Liver (tissue), 3 donors: ENCODE measurements around the gene KANK4.

ENCODE experiments used
- GABPA ChIP-seq, 2 donors: IDR thresholded peaks in 1 of 2; conservative IDR thresholded peaks in 1 of 2; 2 replicates each; pipeline ENCODE4 v1.6.1; 2016; ENCODE audit warnings: antibody characterized with exemption in 2 of 2, mild to moderate bottlenecking in 1 of 2, moderate library complexity in 1 of 2
- HNF4G ChIP-seq: IDR thresholded peaks from 2 replicates; pipeline ENCODE4 v1.6.1; 2016; ENCODE audit warnings: antibody characterized with exemption
- JUND ChIP-seq, 2 donors: IDR thresholded peaks; 2 replicates each; pipeline ENCODE4 v1.6.1; 2016; ENCODE audit warnings: antibody characterized with exemption in 2 of 2
- RAD21 ChIP-seq, 2 donors: IDR thresholded peaks; 2 replicates each; pipeline ENCODE4 v1.6.1; 2016; ENCODE audit warnings: antibody characterized with exemption in 2 of 2, mild to moderate bottlenecking in 2 of 2
- RXRA ChIP-seq, 2 donors: IDR thresholded peaks; 2 replicates each; pipeline ENCODE4 v1.6.1; 2017 to 2018; ENCODE audit warnings: antibody characterized with exemption in 2 of 2, mild to moderate bottlenecking in 1 of 2
- SP1 ChIP-seq: IDR thresholded peaks from 2 replicates; pipeline ENCODE4 v1.6.1; 2018; ENCODE audit warnings: antibody characterized with exemption, mild to moderate bottlenecking
- TAF1 ChIP-seq: conservative IDR thresholded peaks from 2 replicates; pipeline ENCODE4 v1.6.1; 2016; ENCODE audit warnings: antibody characterized with exemption, mild to moderate bottlenecking
- YY1 ChIP-seq: IDR thresholded peaks from 2 replicates; pipeline ENCODE4 v1.6.1; 2016; ENCODE audit warnings: antibody characterized with exemption, mild to moderate bottlenecking
- TF ChIP-seq, protein P1 (sequence below): IDR thresholded peaks from 2 replicates; pipeline ENCODE4 v1.6.1; 2016; ENCODE audit warnings: antibody characterized with exemption
- TF ChIP-seq, protein P2 (sequence below): fragments of 150-350 bp; IDR thresholded peaks from 2 replicates; pipeline ENCODE4 v1.5.1; 2017; ENCODE audit warnings: improper control_type of control experiment, low read depth, low read length; ENCODE audit not compliant: missing input control
- TF ChIP-seq, protein P3 (sequence below): IDR thresholded peaks from 2 replicates; pipeline ENCODE4 v1.6.1; 2016; ENCODE audit warnings: antibody characterized with exemption, mild to moderate bottlenecking
- TF ChIP-seq, protein P4 (sequence below): IDR thresholded peaks from 2 replicates; pipeline ENCODE4 v1.6.1; 2016; ENCODE audit warnings: antibody characterized with exemption
- donor health status: healthy.
- donor health status: healthy.

DNA sequence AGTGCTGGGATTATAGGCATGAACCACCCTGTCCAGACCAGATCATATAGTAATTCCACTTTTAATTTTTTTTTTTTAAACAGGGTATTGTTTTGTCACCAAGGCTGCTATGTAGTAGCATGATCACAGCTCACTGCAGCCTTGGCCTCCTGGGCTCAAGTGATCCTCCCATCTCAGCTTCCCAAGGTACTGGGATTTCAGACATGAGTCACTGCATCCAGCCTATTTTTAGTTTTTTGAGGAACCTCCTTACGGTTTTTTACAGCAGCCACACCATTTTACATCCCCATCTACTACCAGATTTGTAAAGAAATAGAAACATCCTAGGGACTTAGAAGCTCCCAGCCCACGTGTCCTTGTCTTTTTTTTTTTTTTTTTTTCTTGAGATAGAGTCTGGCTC is 100.6 kb downstream of the KANK4 start:
- TF ChIP-seq RXRA (IDR thresholded peaks at IDR 0.05) (no peak), GABPA (IDR thresholded peaks at IDR 0.05 in 1 of 2, conservative IDR thresholded peaks at IDR 0.05 in 1 of 2) (no peak), YY1 (no peak), TAF1 (no peak), JUND (IDR thresholded peaks at IDR 0.05) (no peak), SP1 (no peak), RAD21 (IDR thresholded peaks at IDR 0.05) (no peak), HNF4G (no peak)
- TF ChIP-seq, protein P1, sequence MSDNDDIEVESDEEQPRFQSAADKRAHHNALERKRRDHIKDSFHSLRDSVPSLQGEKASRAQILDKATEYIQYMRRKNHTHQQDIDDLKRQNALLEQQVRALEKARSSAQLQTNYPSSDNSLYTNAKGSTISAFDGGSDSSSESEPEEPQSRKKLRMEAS = no peak
- TF ChIP-seq, protein P2, sequence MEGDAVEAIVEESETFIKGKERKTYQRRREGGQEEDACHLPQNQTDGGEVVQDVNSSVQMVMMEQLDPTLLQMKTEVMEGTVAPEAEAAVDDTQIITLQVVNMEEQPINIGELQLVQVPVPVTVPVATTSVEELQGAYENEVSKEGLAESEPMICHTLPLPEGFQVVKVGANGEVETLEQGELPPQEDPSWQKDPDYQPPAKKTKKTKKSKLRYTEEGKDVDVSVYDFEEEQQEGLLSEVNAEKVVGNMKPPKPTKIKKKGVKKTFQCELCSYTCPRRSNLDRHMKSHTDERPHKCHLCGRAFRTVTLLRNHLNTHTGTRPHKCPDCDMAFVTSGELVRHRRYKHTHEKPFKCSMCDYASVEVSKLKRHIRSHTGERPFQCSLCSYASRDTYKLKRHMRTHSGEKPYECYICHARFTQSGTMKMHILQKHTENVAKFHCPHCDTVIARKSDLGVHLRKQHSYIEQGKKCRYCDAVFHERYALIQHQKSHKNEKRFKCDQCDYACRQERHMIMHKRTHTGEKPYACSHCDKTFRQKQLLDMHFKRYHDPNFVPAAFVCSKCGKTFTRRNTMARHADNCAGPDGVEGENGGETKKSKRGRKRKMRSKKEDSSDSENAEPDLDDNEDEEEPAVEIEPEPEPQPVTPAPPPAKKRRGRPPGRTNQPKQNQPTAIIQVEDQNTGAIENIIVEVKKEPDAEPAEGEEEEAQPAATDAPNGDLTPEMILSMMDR = no peak
- TF ChIP-seq, protein P3, sequence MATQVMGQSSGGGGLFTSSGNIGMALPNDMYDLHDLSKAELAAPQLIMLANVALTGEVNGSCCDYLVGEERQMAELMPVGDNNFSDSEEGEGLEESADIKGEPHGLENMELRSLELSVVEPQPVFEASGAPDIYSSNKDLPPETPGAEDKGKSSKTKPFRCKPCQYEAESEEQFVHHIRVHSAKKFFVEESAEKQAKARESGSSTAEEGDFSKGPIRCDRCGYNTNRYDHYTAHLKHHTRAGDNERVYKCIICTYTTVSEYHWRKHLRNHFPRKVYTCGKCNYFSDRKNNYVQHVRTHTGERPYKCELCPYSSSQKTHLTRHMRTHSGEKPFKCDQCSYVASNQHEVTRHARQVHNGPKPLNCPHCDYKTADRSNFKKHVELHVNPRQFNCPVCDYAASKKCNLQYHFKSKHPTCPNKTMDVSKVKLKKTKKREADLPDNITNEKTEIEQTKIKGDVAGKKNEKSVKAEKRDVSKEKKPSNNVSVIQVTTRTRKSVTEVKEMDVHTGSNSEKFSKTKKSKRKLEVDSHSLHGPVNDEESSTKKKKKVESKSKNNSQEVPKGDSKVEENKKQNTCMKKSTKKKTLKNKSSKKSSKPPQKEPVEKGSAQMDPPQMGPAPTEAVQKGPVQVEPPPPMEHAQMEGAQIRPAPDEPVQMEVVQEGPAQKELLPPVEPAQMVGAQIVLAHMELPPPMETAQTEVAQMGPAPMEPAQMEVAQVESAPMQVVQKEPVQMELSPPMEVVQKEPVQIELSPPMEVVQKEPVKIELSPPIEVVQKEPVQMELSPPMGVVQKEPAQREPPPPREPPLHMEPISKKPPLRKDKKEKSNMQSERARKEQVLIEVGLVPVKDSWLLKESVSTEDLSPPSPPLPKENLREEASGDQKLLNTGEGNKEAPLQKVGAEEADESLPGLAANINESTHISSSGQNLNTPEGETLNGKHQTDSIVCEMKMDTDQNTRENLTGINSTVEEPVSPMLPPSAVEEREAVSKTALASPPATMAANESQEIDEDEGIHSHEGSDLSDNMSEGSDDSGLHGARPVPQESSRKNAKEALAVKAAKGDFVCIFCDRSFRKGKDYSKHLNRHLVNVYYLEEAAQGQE = no peak
- TF ChIP-seq, protein P4, sequence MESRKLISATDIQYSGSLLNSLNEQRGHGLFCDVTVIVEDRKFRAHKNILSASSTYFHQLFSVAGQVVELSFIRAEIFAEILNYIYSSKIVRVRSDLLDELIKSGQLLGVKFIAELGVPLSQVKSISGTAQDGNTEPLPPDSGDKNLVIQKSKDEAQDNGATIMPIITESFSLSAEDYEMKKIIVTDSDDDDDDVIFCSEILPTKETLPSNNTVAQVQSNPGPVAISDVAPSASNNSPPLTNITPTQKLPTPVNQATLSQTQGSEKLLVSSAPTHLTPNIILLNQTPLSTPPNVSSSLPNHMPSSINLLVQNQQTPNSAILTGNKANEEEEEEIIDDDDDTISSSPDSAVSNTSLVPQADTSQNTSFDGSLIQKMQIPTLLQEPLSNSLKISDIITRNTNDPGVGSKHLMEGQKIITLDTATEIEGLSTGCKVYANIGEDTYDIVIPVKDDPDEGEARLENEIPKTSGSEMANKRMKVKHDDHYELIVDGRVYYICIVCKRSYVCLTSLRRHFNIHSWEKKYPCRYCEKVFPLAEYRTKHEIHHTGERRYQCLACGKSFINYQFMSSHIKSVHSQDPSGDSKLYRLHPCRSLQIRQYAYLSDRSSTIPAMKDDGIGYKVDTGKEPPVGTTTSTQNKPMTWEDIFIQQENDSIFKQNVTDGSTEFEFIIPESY = no peak
